ENCODE measurements around the gene ARG1.

The ARG1 gene

DNA sequence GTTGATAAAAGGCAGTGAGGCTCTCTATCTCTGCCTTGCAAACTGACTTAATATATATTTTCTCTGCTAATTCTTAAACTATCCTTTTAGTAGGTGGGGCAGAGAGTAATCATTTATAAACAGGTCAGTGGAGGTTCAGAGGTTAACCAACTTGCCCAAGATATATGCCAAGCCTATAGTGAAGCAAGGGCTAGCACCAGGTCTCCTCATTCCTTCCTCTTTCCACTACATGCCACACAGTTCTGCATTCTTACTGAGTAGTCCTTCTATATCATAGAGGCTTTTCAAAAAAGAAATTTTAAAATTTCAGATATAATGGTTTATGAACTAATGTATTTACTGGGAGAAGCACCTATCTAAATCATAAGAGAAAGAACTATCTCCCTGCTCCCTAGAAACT lies 8.5 kb downstream of the ARG1 start:
- no peak for DNase-seq (ENCODE audit: low read depth in 2 of 2)

DNA sequence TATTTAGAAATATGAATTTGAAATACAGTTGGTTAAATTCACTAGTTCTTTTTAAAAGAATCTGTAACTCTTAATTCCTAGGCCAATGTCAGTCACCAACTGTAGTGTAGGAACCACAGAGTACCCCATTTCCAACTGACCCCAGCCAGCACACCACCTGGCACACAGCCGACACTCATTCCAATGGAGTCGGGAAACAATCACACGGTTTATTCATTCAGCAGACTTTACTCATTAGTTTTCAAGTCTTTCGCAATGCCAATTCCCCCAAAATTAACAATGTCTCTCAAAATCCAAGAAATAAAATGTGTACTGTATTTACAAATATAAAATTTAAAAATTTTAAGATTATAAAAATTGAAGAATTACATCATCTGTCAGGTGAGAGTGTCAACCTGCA lies 13.5 kb downstream of the ARG1 start:
- no peak for DNase-seq (ENCODE audit: low read depth in 2 of 2)

DNA sequence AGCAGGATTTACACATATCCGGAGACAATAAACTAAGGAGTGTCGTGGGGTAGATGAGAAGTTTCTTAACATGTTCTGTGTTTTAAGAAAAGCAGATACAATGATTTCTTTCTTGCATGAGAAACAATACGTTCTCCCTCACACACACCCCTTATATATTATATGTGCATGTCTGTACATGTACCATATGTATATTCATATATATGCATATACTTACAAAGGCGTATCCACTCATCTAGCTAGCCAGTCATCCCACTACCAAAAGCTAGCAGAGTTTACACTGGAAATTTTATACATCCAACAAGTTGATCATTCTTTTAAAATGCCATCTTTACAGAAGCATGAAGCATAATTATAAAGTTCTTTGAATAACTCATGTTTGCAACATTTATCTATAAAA lies 14.9 kb downstream of the ARG1 start:
- no peak for DNase-seq (ENCODE audit: low read depth in 2 of 2)

DNA sequence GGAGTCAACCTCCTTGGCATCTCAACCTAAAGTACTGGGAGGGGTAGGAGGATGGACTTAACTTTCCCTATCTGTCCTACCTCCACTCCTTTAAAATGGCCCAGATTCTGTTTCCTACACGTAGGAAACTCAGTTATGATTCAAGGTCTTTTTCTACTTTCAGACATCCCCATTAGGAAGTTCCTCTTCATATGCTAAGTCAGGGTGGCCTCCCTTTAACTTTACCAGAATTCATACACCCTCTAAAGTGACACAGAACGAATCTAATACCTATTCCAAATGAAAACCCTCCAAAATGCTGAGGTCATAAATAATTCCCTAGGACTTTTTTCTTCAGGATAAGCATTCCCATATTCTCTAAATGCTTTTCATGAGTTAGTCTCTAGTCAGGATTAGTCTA lies 15.6 kb downstream of the ARG1 start:
- DNase-seq (ENCODE audit: low read depth in 2 of 2): no peak

DNA sequence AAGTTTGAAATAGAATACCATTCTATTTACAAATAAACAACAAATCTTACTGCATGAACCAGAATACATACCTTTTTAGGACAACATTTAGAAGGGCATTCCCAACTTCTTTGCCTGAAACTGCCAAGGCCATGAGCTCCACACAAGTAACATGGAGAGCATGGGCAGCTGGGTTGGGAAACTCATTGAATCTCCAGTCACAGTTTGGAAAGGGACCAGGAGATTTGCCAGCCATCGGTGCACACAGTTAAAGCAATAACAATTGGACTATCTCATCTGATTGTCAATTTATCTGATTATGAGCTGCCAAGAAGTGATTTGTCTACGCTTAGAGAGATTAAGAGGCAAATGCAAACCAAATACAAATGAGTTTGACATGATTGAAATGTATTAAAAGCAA lies 19.9 kb downstream of the ARG1 start:
- DNase-seq (ENCODE audit: low read depth in 2 of 2): no peak

DNA sequence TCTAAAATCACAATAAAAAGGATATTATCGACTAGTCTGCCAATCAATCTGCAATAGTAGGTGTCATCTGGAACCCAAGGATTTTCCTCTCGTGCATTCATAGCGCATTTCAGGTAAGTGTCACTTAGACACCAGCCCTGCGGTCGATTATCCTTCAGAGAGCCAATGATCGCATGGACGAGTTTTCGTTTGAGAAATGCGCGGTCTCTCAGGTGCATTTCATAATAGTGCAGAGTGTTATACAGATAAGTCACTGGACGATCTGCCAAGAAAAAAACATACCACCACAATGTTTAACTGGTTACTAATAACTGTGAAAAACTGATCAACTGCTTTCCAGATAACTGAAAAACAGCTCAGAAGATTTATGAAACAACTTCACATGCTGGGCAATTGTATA lies 21.0 kb downstream of the ARG1 start:
- DNase-seq (ENCODE audit: low read depth in 2 of 2): no peak

DNA sequence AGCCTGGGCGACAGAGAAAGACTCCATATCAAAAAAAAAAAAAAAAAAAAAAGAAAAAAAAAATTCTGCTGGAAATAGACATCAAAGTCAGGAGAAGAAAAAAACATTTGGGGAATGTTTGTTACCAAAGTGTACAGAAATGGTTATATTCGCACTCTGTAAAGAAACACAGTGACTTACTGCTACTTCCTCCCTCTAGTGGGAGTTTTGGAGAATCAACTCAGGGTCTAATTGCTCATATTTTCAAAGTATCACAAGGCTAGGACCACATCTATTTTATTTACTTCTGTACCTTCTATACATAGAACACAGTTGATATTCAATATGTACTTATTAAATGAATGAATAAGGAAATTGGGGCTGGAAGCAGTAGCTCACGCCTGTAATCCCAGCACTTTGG lies 24.4 kb downstream of the ARG1 start:
- no peak for DNase-seq (ENCODE audit: low read depth in 2 of 2)

DNA sequence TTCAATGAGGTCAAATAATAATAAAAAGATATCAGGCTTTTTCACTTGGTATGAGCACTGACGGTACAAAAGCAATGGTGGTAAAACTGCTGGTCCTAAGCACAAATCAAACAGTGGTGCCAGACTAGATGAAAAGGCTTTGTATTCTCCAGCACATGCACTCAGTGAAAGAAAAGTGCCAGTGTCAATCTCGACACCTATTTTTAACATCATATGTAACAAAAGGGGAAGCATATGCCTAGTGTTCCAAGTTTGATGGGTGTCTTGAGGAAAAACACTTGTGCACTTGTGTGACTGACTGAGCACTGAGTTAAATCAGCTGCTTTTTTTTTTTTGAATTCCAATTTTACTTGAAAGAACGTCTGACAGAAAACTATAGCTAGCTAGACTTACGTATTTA lies 27.7 kb downstream of the ARG1 start:
- DNase-seq (ENCODE audit: low read depth in 2 of 2): no peak

DNA sequence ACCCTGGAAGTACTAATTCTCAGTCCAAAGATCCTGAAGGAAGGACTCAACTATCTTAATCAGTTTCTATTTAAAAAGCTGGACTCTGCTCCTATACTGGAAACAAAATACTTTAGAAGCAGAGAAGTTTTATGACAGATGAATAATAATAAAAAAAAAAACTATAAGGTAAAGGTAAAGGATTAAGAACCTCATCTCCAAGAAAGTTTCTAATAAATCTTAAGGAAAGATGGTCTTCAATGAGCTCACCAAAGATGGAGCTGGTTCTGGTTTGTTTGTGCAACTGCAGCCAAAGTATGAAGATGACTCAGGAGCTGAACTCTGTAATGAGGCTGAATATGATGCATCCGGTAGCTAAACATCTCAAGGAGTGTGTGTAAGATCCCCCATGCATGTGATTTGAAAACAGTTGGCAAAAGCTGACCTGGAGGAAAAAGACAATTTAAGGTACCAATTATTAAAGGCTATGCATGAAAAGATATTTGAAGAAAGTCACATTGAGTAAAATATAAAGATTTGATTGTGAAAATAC lies 29.8 kb downstream of the ARG1 start:
- no peak for DNase-seq (ENCODE audit: low read depth in 2 of 2)

DNA sequence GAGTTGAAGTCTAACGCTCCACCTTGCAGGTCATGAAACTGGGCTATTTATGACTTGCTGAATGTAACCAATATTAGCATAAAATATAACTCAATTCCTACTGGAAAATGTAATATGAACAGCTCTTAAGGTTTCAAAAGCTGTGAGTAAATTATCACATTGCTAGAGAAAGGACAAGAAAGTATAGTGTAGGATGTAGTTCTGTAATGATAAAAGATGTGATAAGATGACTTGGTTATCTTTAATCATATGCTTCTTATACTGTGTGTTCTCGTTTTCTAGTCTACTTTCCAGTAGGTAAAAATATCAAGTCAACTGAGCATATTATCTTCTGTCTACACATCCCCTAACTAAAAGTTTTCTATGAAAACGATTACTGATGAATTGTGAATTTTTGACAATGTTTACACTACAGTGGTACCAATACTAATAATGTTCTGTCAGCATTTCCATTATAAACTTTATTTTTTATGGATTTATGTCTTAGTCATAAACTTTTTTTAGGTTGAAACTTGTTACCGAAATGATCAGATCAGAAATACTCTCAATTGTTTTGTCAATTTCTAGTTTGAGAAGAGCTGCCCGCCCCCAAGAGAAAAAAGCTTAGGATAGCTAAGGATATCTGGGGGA lies 40.4 kb downstream of the ARG1 start:
- no peak for DNase-seq (ENCODE audit: low read depth in 2 of 2)

DNA sequence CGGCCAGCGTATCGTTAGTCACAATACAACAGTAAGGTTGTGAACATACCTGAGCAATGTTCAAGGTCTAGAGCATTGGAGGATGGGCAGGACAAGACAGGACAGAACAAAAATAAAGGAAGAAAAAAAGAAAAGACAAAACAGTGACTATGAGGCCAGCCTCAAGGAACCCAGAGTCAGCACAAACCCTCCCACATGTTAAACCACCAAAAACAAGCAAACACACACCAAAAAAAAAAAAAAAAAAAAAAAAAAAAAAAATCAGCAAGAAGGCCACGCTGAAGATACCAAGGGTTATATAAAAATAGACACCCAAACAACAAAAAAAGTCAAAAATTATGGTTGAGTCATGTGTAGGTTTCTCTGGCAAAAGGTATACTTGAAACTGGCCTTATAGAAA lies 42.2 kb downstream of the ARG1 start:
- DNase-seq (ENCODE audit: low read depth in 2 of 2): no peak

DNA sequence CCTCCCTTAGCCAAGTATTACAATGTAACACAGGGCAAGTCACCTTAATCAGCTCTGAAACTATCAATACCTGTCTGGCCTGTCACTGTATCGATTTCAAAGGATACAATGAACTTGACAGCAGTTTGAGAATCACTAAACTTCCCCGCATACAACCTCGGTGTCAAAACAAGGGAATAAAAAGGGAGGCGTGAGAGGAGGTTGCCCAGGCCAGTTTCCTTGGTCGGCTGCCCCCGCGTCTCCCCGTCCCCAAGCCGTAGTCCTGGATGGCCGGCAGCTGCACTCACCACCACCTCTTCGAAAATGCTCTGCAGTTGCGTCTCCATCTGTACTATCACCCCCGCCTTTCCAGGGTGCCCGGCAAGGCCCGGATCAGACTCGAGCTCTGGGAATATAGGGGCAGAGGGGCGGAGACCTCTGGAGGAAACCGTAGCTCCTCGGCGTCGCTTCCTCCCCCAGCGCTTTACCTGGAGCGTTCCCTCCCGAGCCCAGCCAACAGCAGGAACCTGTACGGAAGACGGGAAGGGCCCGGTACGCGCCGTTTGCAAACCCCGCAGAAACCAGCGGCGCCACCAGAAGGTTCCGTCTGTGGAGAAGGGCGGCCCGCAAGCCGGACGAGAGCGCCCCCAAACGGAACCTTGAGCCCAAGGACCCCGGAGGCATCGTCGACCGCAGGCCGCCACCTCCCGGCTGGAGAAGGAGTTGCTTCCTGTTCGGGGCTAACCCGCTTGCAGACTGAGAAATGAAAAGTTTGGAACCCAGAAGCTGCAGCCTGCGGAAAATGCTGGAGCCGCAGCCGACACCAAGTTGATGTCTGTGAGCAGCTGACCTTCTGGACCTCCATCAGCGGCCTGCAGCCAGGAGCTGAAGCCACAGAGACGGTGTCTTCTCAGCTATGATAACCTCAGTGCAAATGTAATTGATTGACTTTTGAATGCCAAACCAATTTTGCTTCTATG lies 55.0 kb downstream of the ARG1 start, which contains the start of gene MED23:
Gene MED23 (minus strand): TSS at position 519 of the 959 bp plus-strand sequence. CDS start 193 bp downstream, at position 326.
- peak; percentile 86 to 95 for DNase-seq (ENCODE audit: low read depth in 2 of 2)

DNA sequence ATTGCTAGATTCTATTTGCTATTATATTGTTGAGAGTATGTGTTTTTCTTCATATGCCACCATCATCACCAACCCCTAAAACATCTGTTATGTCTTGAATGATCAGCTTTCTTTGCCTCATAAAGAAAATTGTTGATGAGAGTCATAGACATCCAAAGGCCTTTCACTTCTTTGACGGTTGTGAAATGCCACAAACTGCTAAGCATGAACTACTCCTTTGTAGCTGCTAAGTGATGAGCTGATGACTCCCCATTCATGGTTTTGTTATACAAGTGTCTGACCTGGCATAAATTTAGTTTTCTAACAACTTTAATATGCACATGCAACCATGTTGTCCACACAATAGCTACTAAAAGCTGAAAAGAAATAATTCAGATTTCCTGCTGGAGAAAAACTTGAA lies 55.7 kb downstream of the ARG1 start:
- no peak for DNase-seq (ENCODE audit: low read depth in 2 of 2)

DNA sequence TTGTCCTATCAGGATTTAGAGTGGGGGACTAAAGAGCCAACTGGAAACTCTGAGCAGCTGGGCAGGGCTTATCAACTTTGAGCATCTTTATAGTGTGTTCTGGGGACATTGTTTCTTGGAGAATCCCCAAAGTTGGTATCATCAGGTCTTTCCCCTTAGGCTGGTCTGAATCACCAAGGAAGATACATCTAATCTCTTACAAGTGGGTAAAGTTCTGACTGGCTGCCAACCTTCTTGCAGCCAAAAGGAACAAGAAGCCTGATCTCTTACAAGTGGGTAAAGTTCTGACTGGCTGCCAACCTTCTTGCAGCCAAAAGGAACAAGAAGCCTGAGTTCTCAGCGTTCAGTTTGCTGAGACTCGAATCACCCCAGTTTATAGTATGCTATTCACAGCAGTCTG lies 56.6 kb downstream of the ARG1 start:
- no peak for DNase-seq (ENCODE audit: low read depth in 2 of 2)

DNA sequence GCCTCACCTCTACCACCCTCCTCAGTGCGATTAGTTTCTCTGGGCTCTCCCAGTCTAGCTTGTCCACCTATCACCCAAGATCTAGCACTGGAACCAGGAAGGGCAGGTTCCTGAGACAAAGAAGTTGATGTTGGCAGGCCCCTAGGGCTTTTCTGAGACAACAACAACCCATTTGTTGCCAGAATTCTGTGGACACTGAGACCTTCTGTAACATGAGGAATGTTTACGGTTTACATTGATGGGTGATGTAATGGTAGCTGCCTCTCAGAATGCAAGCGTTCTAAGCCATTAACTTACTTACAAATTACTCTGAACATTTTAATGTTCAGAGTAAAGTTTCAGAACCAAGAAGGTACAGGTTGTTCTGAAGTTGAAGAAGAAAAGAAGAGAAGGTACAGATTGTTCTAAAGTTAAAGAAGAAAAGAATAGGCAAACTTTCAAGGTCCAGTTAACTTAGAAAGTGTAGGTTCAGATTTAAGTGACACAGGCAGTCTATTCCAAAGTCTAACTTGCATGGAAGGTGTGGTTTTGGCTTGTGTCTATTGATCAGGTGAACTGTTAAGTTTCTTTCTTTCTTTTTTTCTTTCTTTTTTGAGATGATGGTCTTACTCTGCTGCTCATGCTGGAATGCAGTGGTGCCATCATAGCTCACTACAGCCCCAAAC lies 58.7 kb downstream of the ARG1 start:
- no peak for DNase-seq (ENCODE audit: low read depth in 2 of 2)
